GM12865 (cell line): ENCODE measurements around the gene CCDC149.

ENCODE experiments used
- DNase-seq: peaks from one replicate; pipeline ENCODE4 v3.0.0; 2010; ENCODE audit warnings: low read depth
- H3K4me3 ChIP-seq: 2 replicates; pipeline ENCODE4 v1.5.1; 2011; ENCODE audit warnings: mild to moderate bottlenecking, low read depth, low read length, control low read depth
- TF ChIP-seq, protein P1 (sequence below): IDR thresholded peaks from 2 replicates; pipeline ENCODE4 v1.5.1; 2011; ENCODE audit warnings: low read length, control low read depth, low read depth, inconsistent platforms; ENCODE audit not compliant: insufficient read depth; ENCODE audit errors: missing control alignments

CCDC149 gene

DNA sequence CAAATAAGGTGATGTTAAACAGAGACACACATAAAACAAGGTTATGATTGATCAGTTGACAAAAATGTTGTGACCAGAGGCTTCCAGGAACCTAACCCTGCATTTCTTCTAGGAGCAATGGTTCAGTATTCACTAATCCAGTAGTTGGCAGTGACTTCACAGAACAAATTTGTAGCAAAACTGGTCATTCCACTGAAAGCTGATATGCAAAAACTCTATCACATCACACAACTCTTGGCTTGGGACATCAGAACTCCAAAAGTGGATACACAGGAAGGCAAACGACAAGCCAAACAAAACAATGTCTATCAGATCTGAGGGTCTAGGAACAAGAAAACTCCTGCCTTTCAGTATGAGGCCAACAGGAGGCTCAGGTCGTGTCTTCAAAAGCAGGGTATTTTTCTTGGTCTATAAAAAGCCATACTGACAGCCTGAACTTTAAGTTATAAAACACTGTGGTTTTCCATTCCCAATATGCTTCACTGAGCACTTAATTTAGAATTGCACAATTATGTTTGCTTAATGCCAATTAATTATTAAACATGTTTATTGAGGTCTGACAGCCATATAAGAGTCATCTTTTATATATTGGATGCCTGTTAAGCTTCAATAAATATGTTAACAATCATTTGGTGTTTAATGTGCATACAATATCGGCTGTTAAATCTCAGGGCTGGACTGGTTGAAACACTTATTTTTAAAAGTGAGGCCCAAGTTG, 71.9 kb downstream of the CCDC149 start:
- no peak overlapping the region for H3K4me3 ChIP-seq
- no peak for DNase-seq
- TF ChIP-seq, protein P1, sequence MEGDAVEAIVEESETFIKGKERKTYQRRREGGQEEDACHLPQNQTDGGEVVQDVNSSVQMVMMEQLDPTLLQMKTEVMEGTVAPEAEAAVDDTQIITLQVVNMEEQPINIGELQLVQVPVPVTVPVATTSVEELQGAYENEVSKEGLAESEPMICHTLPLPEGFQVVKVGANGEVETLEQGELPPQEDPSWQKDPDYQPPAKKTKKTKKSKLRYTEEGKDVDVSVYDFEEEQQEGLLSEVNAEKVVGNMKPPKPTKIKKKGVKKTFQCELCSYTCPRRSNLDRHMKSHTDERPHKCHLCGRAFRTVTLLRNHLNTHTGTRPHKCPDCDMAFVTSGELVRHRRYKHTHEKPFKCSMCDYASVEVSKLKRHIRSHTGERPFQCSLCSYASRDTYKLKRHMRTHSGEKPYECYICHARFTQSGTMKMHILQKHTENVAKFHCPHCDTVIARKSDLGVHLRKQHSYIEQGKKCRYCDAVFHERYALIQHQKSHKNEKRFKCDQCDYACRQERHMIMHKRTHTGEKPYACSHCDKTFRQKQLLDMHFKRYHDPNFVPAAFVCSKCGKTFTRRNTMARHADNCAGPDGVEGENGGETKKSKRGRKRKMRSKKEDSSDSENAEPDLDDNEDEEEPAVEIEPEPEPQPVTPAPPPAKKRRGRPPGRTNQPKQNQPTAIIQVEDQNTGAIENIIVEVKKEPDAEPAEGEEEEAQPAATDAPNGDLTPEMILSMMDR: no peak

DNA sequence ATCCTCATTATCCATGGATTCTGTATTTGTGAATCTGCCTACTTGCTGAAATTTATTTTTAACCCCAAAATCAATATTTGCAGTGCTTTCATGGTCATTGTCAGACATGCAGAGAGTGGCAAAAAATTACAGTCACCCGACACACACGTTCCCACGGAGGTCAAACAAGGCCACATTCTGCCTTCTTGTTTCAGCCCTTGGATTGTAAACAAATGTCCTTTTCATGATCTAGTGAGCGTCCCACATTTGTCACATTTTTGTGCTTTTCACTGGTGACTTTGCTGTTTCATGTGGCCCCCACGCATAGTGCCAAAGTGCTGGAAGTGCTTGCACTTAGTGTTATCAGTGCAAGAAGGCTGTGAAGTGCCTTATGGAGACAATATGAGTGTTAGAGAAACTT, 72.5 kb downstream of the CCDC149 start:
- TF ChIP-seq, protein P1: no peak
- H3K4me3 ChIP-seq: no peak overlapping the region
- no peak for DNase-seq

DNA sequence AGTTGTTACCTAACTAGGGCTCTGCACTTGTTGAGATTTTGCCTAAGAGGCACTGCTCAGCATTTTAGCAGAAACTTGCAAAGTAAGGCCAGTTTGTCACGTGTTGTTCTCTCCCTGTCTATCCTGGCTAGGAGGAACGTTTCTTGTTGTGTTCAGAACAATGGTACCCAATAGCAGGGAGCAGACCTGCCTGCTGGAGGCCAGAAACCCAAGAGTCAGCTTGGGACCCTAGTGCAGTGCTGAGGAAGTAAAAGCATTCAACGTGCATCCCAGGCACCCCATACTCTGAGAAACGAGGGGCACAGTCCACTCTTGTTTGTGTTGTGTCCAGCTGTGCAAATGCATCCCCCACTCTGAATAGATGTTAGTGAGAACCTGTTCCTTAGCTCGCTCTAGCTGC, 75.1 kb downstream of the CCDC149 start:
- DNase-seq: no peak
- H3K4me3 ChIP-seq: no peak overlapping the region

DNA sequence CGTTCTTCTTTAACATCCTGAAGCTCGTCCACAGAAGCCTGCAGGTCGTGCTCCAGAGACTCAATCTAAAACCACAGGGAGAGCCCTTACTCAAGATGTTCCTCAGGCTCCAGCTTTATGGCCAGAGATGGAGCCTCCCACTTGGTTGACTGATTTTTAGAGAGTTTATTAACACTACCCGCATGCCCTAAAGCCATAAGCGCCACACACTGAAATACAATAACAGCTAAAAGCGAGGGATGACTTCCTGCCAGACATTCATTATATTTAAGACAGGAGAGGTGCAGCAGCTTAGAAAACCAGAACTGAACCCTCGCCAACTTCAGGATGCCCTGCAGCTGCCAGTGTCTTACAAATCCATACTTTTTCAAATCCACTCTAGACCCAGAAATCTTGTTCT, 75.5 kb downstream of the CCDC149 start:
- DNase-seq: no peak
- no peak overlapping the region for H3K4me3 ChIP-seq
- TF ChIP-seq, protein P1: no peak

More for the DNA sequence above, 75.1 kb downstream of the CCDC149 start:
- TF ChIP-seq, protein P1: no peak

DNA sequence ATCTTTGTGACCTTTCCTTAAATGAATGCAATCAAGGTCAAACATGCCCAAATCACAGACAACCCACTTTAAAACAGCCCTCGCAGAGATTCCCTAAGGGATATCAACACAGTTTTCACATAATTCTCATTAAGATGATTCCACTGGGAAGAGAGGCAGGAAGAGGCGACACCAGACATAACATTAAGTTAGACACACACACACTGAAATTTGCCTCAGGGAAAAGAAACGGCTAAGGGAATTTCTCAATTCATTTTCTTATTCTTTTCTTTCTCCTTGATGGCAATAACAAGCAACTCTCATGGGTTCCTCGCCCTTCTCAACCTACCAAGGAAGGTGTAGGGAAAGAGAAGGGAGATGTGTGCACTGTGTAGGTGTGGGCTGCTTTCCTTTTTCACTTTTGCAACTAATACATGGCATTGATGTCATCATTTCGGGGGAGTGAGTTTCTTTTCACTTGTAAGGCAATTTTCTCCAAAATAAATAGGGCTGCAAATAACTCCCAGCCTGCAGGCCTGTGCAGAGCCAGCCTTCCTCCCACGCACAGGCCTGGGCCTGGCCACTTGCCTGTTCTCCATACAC, 76.1 kb downstream of the CCDC149 start:
- H3K4me3 ChIP-seq: no peak overlapping the region
- TF ChIP-seq, protein P1: no peak
- no peak for DNase-seq

DNA sequence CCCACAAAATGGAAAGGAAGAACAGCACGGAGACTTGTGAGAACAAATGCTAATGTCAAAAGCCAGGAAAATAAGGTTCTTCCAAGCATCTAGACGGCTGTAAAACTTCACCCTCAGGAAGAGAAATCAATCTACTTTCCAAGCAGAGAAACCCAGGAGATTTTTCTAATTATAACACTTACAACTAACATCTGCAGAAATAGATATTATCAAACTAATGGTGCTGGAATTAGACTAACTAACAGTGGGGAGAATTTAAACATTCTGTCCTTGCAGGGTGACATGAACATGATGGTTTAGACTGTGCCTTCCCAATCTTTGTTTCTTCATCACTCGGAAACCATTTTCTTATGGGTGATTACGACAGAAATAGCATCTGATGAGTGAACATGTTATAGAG, 77.1 kb downstream of the CCDC149 start:
- TF ChIP-seq, protein P1: no peak
- no peak for DNase-seq
- no peak overlapping the region for H3K4me3 ChIP-seq
